Motor neuron (in vitro differentiated cells): ENCODE results near the gene PRAMEF18. TPM values are rescaled to one million over a fixed set of nuclear protein-coding genes. Genes with fewer than 3 reads are reported as not detected.
"Not testable (repeated sequence)": the region's sequence is repeated elsewhere in the genome, so short reads cannot be mapped to it uniquely, and the experiment has no call there.

Experiments
- ATAC-seq, 8 experiments: fragments of 200-7000 bp; cut with Tn5 transposase; replicated peaks in 6 of 8; 2 replicates each; pipeline ENCODE4 v1.8.0; 2021; ENCODE audit warnings: mild to moderate bottlenecking in 8 of 8, moderate library complexity in 8 of 8
- H3K27ac ChIP-seq, 2 donors: fragments of 250-450 bp; sonication (Bioruptor Pico); 2 replicates each; pipeline ENCODE4 v1.9.0; 2021; ENCODE audit warnings: antibody characterized with exemption in 2 of 2, mild to moderate bottlenecking in 2 of 2, moderate library complexity in 1 of 2
- H3K4me1 ChIP-seq, 2 donors: fragments of 250-450 bp; sonication (Bioruptor Pico); replicated peaks in 1 of 2; 2 replicates each; pipeline ENCODE4 v1.6.1; 2021; ENCODE audit warnings: antibody characterized with exemption in 2 of 2, mild to moderate bottlenecking in 2 of 2, moderate library complexity in 1 of 2
- H3K4me3 ChIP-seq, 5 donors: fragments of 250-450 bp; sonication (Bioruptor Pico); 2 replicates each; pipeline ENCODE4 v1.9.0; 2021; ENCODE audit warnings: antibody characterized with exemption in 5 of 5, mild to moderate bottlenecking in 5 of 5, moderate library complexity in 4 of 5
- WGBS, 10 experiments: fragments of 450-650 bp; shearing (Covaris generic); methylation state at CpG; one replicate each; pipeline ENCODE4 v1.0.0; 2022; 5-methylcytosine and 5-hydroxymethylcytosine counted together
- in situ Hi-C, 9 experiments: fragments of 400-800 bp; cut with MboI; loops; one replicate each; pipeline ENCODE4 v1.15.0; 2021; ENCODE audit warnings: low sequenced_read_pairs in 9 of 9, low pct_unique_long_range_greater_than_20kb in 2 of 9; ENCODE audit not compliant: unreplicated experiment in 9 of 9
- total RNA-seq, 8 experiments: library from RNA; unstranded; fragments of 300-600 nt; gene quantifications; 2 replicates each; pipeline versions ENCODE4 v1.2.3 to v1.2.4, GENCODE V29; 2022

The PRAMEF18 gene
- total RNA-seq, result under 1 TPM in 2 of 8 experiments, not detected in 6; 0.21 to 0.90 TPM

- H3K4me3 ChIP-seq, in situ Hi-C loops, ATAC-seq, H3K27ac ChIP-seq, H3K4me1 ChIP-seq: not testable (repeated sequence)
- 21% methylated on average over 5 of the region's 9 CpGs; no CpG with 5 or more reads in 9 of the 10 experiments for whole genome bisulfite sequencing, 10 experiments
These were observed at the start of gene PRAMEF18 for GRCh38 chr1:13225675-13226204. Gene PRAMEF18 (minus strand): TSS chr1:13226154. CDS start chr1:13226106, 48 bp downstream.

DNA sequence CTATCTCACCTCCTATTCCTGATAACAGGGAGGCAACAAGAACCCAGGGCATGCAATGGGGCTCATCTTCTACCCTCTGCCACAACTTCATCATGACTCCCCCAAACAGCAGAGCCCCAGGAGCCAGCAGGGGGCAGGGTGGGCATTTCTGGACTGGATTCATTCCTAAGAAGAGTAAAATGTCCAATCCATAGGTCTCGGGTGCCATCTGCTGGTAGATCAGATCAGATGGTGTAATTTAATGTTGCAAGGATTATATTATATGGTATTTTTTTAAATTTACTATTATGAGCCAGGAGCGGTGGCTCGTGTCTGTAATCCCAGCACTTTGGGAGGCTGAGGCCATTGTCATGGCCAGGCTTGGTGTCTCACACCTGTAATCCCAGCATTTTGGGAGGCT, 39.2 kb upstream of the PRAMEF18 start:
- in situ Hi-C loops, result not testable (repeated sequence)

DNA sequence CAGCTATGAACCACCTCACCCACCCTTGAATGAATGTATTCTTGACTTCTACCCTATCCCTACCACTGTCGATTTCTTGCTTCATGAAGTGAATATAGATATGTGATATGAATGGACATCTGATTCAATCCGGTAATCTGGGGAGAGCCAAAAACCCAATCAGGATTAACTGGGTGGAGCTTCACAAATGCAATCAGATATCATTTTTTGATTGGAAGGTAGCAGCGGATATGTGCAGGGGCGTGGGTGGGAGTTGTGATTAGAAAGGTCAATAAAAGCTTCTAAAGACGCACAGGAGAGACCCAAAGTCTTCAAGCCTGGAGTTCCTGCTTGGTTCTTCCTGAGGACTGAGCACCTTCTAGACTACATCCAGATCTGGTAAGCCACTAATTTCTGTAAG, 27.9 kb upstream of the PRAMEF18 start, which contains the start of gene PRAMEF5:
TSS of gene PRAMEF5 (plus strand) at position 301 of the 400 bp plus-strand sequence. CDS start 5,071 bp downstream, outside the sequence.
- WGBS, 10 experiments, result no CpG with 5 or more reads among the region's 5 CpGs
- H3K4me3 ChIP-seq, H3K27ac ChIP-seq, ATAC-seq, H3K4me1 ChIP-seq, in situ Hi-C loops: not testable (repeated sequence)

More for the DNA sequence above, 39.2 kb upstream of the PRAMEF18 start:
- ATAC-seq, result peak in 3 of 8 experiments; percentile 45 to 90 (median 45)
- not testable (repeated sequence) for H3K4me1 ChIP-seq, H3K4me3 ChIP-seq, H3K27ac ChIP-seq
- WGBS, 10 experiments, result no CpG with 5 or more reads among the region's 3 CpGs

GRCh38 chr1:13247122-13247521, 21.2 kb upstream of the PRAMEF18 start:
- 24 to 100% (median 40%) methylated on average over 1 to 4 of the region's 7 CpGs; no CpG with 5 or more reads in 2 of the 10 experiments for WGBS, 10 experiments
- ATAC-seq, H3K27ac ChIP-seq, H3K4me3 ChIP-seq, H3K4me1 ChIP-seq, in situ Hi-C loops: not testable (repeated sequence)

- H3K4me3 ChIP-seq, in situ Hi-C loops, H3K27ac ChIP-seq, ATAC-seq, H3K4me1 ChIP-seq: not testable (repeated sequence)
- 0 to 44% (median 23%) methylated on average over 1 to 2 of the region's 2 CpGs; no CpG with 5 or more reads in 1 of the 10 experiments for WGBS, 10 experiments
These were observed 20.6 kb upstream of the PRAMEF18 start for GRCh38 chr1:13246554-13246871.

- H3K4me1 ChIP-seq, H3K4me3 ChIP-seq, ATAC-seq, H3K27ac ChIP-seq, in situ Hi-C loops: not testable (repeated sequence)
- 7 to 41% (median 15%) methylated on average over 2 to 5 of the region's 5 CpGs; no CpG with 5 or more reads in 2 of the 10 experiments for WGBS, 10 experiments
These were observed 20.0 kb upstream of the PRAMEF18 start for GRCh38 chr1:13245841-13246553.

- H3K4me1 ChIP-seq, in situ Hi-C loops, H3K27ac ChIP-seq, H3K4me3 ChIP-seq, ATAC-seq: not testable (repeated sequence)
- whole genome bisulfite sequencing, 10 experiments, result 26 to 80% (median 42%) methylated on average over 1 to 9 of the region's 9 CpGs
These were observed 17.7 kb upstream of the PRAMEF18 start for GRCh38 chr1:13243536-13244263.

DNA sequence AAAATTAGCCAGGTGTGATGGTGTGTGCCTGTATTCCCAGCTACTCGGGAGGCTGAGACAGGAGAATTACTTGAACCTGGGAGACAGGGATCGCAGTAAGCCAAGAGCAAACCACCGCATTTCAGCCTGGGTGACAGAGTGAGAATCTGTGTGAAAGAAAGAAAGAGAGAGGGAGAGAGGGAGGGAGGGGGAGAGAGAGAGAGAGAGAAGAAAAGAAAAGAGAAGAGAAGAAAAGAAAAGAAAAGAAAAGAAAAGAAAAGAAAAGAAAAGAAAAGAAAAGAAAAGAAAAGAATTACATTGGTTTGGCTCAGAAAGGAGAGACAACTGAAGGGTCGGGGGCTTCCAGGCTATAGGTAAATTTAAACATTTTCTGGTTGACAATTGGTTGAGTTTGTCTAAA, 13.7 kb upstream of the PRAMEF18 start:
- H3K4me3 ChIP-seq, H3K4me1 ChIP-seq, H3K27ac ChIP-seq, ATAC-seq, in situ Hi-C loops: not testable (repeated sequence)
- 35 to 86% (median 64%) methylated on average over 3 to 4 of the region's 4 CpGs for WGBS, 10 experiments

GRCh38 chr1:13237572-13237971, 11.6 kb upstream of the PRAMEF18 start:
- WGBS, 10 experiments, result 14 to 59% (median 32%) methylated on average over 2 to 4 of the region's 4 CpGs; no CpG with 5 or more reads in 2 of the 10 experiments
- H3K4me3 ChIP-seq, in situ Hi-C loops, ATAC-seq, H3K4me1 ChIP-seq, H3K27ac ChIP-seq: not testable (repeated sequence)

DNA sequence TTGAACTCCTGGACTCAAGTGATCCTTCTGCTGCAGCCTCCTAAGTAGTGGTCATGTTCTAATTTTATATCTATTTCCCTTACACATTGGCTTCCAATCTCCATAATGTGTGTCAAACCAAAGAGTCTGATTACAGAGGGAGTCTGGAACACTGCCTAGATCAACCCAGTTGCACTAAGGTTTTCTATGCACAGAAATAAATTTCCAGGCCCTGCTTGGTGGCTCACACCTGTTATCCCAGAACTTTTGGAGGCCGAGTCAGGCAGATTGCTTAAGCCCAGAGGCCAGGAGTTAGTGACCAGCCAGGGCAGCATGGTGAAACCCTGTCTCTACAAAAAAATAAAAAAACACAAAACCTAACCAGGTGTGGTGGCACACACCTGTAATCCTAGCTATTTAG, 8.1 kb upstream of the PRAMEF18 start:
- WGBS, 10 experiments, result 0 to 80% (median 15%) methylated on average over 1 of the region's 1 CpG; no CpG with 5 or more reads in 4 of the 10 experiments
- in situ Hi-C loops, H3K4me3 ChIP-seq, ATAC-seq, H3K27ac ChIP-seq, H3K4me1 ChIP-seq: not testable (repeated sequence)

DNA sequence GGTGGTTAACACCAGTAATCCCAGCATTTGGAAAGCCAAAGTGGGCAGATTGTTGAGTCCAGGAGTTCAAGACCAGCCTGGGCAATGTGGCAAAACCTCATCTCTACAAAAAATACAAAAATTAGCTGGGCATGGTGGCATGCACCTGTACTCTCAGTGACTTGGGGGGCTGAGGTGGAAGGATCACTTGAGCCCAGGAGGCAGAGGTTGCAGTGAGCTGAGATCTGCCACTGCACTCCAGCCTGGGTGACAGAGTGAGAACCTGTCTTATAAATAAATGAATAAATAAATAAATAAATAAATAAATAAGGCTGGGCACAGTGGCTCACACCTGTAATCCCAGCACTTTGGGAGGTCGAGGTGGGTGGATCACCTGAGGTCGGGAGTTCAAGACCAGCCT, 6.1 kb upstream of the PRAMEF18 start:
- 0 to 17% (median 0%) methylated on average over 1 to 2 of the region's 2 CpGs; no CpG with 5 or more reads in 7 of the 10 experiments for WGBS, 10 experiments
- H3K4me1 ChIP-seq, ATAC-seq, in situ Hi-C loops, H3K4me3 ChIP-seq, H3K27ac ChIP-seq: not testable (repeated sequence)

DNA sequence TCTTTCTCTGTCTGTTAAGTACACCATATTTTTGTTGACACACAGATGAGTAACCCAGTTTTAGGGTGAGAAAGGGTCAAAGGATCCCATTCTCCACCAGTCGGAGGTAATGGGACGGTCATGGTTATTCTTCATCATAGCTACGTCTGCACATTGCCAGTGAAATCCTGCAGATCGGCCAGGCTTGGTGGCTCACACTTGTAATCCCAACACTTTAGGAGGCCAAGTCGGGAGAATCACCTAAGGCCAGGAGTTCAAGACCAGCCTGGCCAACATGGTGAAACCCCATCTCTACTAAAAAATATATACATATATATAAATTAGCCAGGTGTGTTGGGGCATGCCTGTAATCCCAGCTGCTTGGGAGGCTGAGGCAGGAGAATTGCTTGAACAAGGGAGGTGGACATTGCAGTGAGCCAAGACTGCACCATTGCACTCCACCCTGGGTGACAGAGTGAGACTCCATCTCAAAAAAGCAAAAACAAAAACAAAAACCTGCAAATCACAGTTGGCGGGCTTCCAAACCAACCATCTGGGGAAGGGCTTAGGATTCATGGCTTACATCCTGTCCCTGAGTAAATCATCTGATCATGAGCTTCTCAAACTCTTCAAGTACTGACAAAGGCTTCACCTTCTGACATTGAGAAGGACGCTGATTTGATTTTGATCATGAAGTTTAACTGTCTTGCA, 5.3 kb upstream of the PRAMEF18 start:
- H3K27ac ChIP-seq, H3K4me3 ChIP-seq, in situ Hi-C loops, H3K4me1 ChIP-seq, ATAC-seq: not testable (repeated sequence)
- 12 to 70% (median 45%) methylated on average over 3 to 7 of the region's 7 CpGs for WGBS, 10 experiments

DNA sequence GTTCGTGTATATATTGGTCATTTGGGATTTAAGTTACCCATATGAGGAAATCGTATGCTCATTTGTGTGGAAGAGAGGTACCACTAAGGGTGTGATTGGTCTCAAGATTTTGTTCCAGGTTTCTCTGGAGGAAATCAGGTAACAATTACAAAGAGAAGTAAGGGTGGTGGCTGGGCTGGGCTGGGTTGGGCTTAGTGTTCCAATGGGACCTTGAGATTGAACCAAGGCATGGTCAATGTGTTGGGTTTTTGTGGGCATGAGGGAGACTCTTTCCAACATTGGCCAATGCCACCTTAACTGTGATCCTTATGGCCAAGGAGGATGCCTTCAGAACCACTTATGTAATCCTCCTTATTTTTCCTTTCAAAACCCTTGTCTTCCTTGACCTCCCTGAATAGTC, 4.6 kb upstream of the PRAMEF18 start:
- ATAC-seq, H3K4me1 ChIP-seq, in situ Hi-C loops, H3K4me3 ChIP-seq, H3K27ac ChIP-seq: not testable (repeated sequence)
- WGBS, 10 experiments, result 17 to 67% (median 47%) methylated on average over 1 to 2 of the region's 2 CpGs; no CpG with 5 or more reads in 2 of the 10 experiments
